ES-I3 (cell line): ENCODE measurements around the gene VEPH1.
"Not testable (repeated sequence)": the region's sequence is repeated elsewhere in the genome, so short reads cannot be mapped to it uniquely, and the experiment has no call there.

Experiments
- H3K36me3 ChIP-seq: 2 replicates; pipeline ENCODE4 v1.6.1; 2013; ENCODE audit warnings: mild to moderate bottlenecking, low read length, control low read depth, moderate library complexity; ENCODE audit not compliant: insufficient read depth
- H3K4me1 ChIP-seq: 2 replicates; pipeline ENCODE4 v1.6.1; 2013; ENCODE audit warnings: mild to moderate bottlenecking, control low read depth, low read length; ENCODE audit not compliant: insufficient read depth
- H3K9ac ChIP-seq: 2 replicates; pipeline ENCODE4 v1.6.1; 2013; ENCODE audit warnings: low read depth, mild to moderate bottlenecking, low read length, moderate library complexity
- H3K9me3 ChIP-seq: 2 replicates; pipeline ENCODE4 v1.6.1; 2013; ENCODE audit warnings: mild to moderate bottlenecking, low read length, moderate library complexity; ENCODE audit not compliant: control insufficient read depth, insufficient read depth

Gene VEPH1

GRCh38 chr3:157360044-157360443 lies 143.2 kb downstream of the VEPH1 start:
- Histone ChIP-seq H3K9ac (no peak overlapping the region), H3K4me1 (0 out of 2 replicates have a peak, but pooled peaks cover under 1% of the 10 kb centered on the region), H3K36me3 (no peaks in the 10 kb centered on the region), H3K9me3 (no peaks in the 10 kb centered on the region)

- Histone ChIP-seq H3K9me3 (no peaks in the 10 kb centered on the region), H3K36me3 (no peaks in the 10 kb centered on the region), H3K4me1 (0 out of 2 replicates have a peak, but pooled peaks cover 3% of the 10 kb centered on the region), H3K9ac (no peak overlapping the region)
Measured at GRCh38 chr3:157356541-157356940, 146.7 kb downstream of the VEPH1 start.

GRCh38 chr3:157355276-157355675 lies 147.9 kb downstream of the VEPH1 start:
- Histone ChIP-seq H3K4me1 (0 out of 2 replicates have a peak, but pooled peaks cover 3% of the 10 kb centered on the region), H3K9me3 (no peaks in the 10 kb centered on the region), H3K36me3 (no peaks in the 10 kb centered on the region), H3K9ac (no peak overlapping the region)

GRCh38 chr3:157354722-157355121 lies 148.5 kb downstream of the VEPH1 start:
- Histone ChIP-seq H3K36me3 (no peaks in the 10 kb centered on the region), H3K9ac (no peak overlapping the region), H3K9me3 (no peaks in the 10 kb centered on the region), H3K4me1 (0 out of 2 replicates have a peak, but pooled peaks cover 3% of the 10 kb centered on the region)

GRCh38 chr3:157354254-157354653 lies 149.0 kb downstream of the VEPH1 start:
- H3K9ac ChIP-seq: no peak overlapping the region
- H3K9me3 ChIP-seq: no peaks in the 10 kb centered on the region
- 0 out of 2 replicates have a peak, but pooled peaks cover 3% of the 10 kb centered on the region for H3K4me1 ChIP-seq
- no peaks in the 10 kb centered on the region for H3K36me3 ChIP-seq

- Histone ChIP-seq H3K9ac (no peak overlapping the region), H3K9me3 (no peaks in the 10 kb centered on the region), H3K4me1 (0 out of 2 replicates have a peak, but pooled peaks cover 3% of the 10 kb centered on the region), H3K36me3 (no peaks in the 10 kb centered on the region)
Measured at GRCh38 chr3:157353652-157354051, 149.6 kb downstream of the VEPH1 start.

- no peaks in the 10 kb centered on the region for H3K9me3 ChIP-seq
- H3K36me3 ChIP-seq: no peaks in the 10 kb centered on the region
- peaks cover 7% of the 10 kb centered on the region; the same call in 1 of the 2 replicates for H3K4me1 ChIP-seq
- no peak overlapping the region for H3K9ac ChIP-seq
Measured at GRCh38 chr3:157351981-157352380, 151.2 kb downstream of the VEPH1 start.

- H3K36me3 ChIP-seq, H3K9ac ChIP-seq, H3K9me3 ChIP-seq, H3K4me1 ChIP-seq: not testable (repeated sequence)
Measured at GRCh38 chr3:157350651-157351050, 152.6 kb downstream of the VEPH1 start.

GRCh38 chr3:157348304-157349075 lies 154.7 kb downstream of the VEPH1 start:
- H3K4me1 ChIP-seq, H3K9ac ChIP-seq, H3K36me3 ChIP-seq, H3K9me3 ChIP-seq: not testable (repeated sequence)

- H3K9me3 ChIP-seq: no peaks in the 10 kb centered on the region
- H3K9ac ChIP-seq: no peak overlapping the region
- peaks cover 4% of the 10 kb centered on the region; the same call in 1 of the 2 replicates for H3K4me1 ChIP-seq
- no peaks in the 10 kb centered on the region for H3K36me3 ChIP-seq
Measured at GRCh38 chr3:157347577-157348303, 155.5 kb downstream of the VEPH1 start.

GRCh38 chr3:157336252-157337009 lies 166.8 kb downstream of the VEPH1 start:
- H3K4me1 ChIP-seq: peaks cover 17% of the 10 kb centered on the region; the same call in 1 of the 2 replicates
- no peak overlapping the region for H3K9ac ChIP-seq
- H3K36me3 ChIP-seq: no peaks in the 10 kb centered on the region
- peaks cover 5% of the 10 kb centered on the region; the same call in 1 of the 2 replicates for H3K9me3 ChIP-seq

GRCh38 chr3:157335233-157336076 lies 167.8 kb downstream of the VEPH1 start:
- no peak overlapping the region for H3K9ac ChIP-seq
- H3K9me3 ChIP-seq: peaks cover 5% of the 10 kb centered on the region; the same call in 1 of the 2 replicates

GRCh38 chr3:157333551-157333991 lies 169.6 kb downstream of the VEPH1 start:
- no peaks in the 10 kb centered on the region for H3K36me3 ChIP-seq
- H3K4me1 ChIP-seq: peaks cover 17% of the 10 kb centered on the region; the same call in 1 of the 2 replicates
- H3K9me3 ChIP-seq: no peaks in the 10 kb centered on the region
- H3K9ac ChIP-seq: no peak overlapping the region

More at GRCh38 chr3:157335233-157336076, 167.8 kb downstream of the VEPH1 start:
- H3K36me3 ChIP-seq: no peaks in the 10 kb centered on the region
- peaks cover 17% of the 10 kb centered on the region; the same call in 1 of the 2 replicates for H3K4me1 ChIP-seq
